ENCODE data around the gene PODXL2.
"Not testable (repeated sequence)": the region's sequence is repeated elsewhere in the genome, so short reads cannot be mapped to it uniquely, and the experiment has no call there.

Gene PODXL2

GRCh38 chr3:127676921-127677351, 48.0 kb downstream of the PODXL2 start:
- DNase-seq, result no peak

GRCh38 chr3:127677541-127678314, 48.7 kb downstream of the PODXL2 start:
- no peak for DNase-seq

DNA sequence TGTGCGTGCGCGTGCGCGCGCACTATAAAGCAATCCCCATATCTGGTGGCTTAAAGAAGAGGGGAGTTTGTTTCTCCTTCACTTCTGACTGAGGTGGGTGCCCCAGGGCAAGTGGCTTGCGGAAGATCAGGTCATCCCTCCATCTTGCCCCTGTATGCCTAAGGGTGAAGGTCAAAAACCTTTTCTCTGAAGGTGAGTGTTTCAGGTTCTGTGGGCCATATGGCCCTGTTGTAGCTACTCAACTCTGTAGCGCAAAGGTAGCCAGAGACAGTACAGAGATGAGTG, 49.3 kb downstream of the PODXL2 start:
- no peak for DNase-seq

GRCh38 chr3:127678611-127679533, 49.9 kb downstream of the PODXL2 start:
- DNase-seq, result no peak

- DNase-seq, result no peak
Measured at GRCh38 chr3:127679534-127680145, 50.7 kb downstream of the PODXL2 start.

GRCh38 chr3:127680146-127680661, 51.2 kb downstream of the PODXL2 start:
- DNase-seq, result no peak

GRCh38 chr3:127680798-127681221, 51.8 kb downstream of the PODXL2 start:
- DNase-seq, result no peak

GRCh38 chr3:127682175-127682554, 53.2 kb downstream of the PODXL2 start:
- DNase-seq, result not testable (repeated sequence)

GRCh38 chr3:127682561-127682960, 53.6 kb downstream of the PODXL2 start:
- DNase-seq, result no peak

DNA sequence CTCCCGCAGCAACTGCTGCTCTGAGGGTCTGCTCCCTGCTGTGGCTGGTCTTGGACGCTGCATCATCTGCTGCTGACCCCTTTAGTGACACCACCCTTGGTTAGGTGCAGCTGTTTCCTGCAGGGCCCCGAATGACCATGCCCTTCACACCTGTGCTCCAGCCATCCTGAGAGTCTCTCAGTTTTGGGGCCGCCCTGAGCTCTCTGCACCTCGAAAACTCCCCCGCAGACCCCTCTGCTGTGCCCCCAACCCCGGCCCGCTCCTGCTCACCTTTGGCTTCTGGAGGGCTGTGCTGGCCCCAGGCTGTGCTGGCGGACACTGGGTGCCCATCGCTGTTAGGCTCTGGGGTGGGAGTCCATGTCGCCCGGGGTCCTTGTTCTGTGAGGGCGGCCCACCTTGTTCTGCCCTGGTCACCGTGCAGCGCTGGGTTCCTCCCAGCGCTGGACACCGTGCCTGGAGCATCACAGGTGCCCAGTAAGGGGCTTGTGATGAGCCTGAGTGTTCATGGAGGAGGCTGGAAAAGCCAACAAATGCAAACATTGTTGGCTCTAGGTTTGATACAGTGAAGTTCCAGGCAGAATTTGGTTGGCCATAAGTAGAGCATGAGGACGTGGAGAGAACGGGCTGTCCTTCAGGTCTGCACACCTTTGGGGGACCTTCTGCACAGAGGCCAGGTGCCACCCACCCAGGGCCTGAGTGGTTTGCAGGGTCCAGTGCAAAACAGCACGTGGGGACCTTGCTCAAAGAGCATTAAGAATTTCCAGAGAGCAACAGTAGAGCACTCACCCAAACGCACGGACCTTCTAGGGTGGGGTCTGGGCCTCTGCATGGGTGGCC, 56.1 kb downstream of the PODXL2 start:
- DNase-seq, result no peak

GRCh38 chr3:127685708-127686511, 56.9 kb downstream of the PODXL2 start:
- no peak for DNase-seq

GRCh38 chr3:127686512-127686894, 57.5 kb downstream of the PODXL2 start:
- DNase-seq, result no peak

GRCh38 chr3:127687228-127687737, 58.3 kb downstream of the PODXL2 start:
- DNase-seq, result no peak

GRCh38 chr3:127688022-127688415, 59.0 kb downstream of the PODXL2 start:
- DNase-seq, result no peak

GRCh38 chr3:127688416-127689265, 59.7 kb downstream of the PODXL2 start:
- DNase-seq, result no peak

- no peak for DNase-seq
Measured at GRCh38 chr3:127689266-127689860, 60.4 kb downstream of the PODXL2 start.

- DNase-seq, result no peak
Measured at GRCh38 chr3:127690106-127690505, 61.1 kb downstream of the PODXL2 start.

DNA sequence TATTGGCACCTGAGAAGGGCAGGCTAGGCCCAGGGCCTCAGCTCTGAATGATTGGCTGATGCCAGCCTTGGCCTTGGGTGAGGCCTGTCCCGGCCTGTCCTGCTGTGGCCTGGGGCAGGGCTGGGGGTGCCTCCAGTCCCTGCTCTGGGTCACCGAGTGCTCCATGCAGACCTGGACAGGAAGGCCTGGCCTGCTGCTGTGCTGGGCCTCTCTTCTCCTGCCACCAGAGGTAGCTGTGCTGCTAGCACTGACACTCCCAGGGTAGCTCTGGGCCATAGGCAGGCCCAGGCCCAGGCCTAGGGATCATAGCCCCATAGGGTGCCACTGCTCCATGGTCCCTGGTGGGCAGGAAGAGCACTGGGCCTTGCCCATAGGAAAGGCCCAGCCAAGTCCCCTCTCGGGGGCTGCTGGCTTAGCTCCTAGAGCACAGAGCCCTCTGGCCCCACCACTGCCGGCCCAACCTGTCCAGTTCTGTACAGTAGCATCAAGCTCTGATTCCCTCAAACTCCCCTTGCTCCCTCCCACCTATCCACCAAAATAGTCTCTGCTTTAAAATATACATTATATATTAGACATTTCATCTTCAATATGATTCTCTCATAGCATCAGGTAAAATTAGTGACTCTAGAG, 62.0 kb downstream of the PODXL2 start:
- DNase-seq, result no peak

GRCh38 chr3:127691489-127691888, 62.5 kb downstream of the PODXL2 start:
- no peak for DNase-seq
